Muscle of back (tissue), 13 donors: Measurements from ENCODE around the gene ABHD2. TPM values are rescaled to one million over a fixed set of nuclear protein-coding genes. Genes with fewer than 3 reads are reported as not detected.
"Not testable (repeated sequence)": the region's sequence is repeated elsewhere in the genome, so short reads cannot be mapped to it uniquely, and the experiment has no call there.

Source experiments
- DNase-seq, 3 donors: peaks; one replicate each; pipeline versions ENCODE4 v3.0.0 to v3.0.0-alpha.2; 2013
- long read RNA-seq, 9 donors: transcript quantifications; one replicate each; lab custom pipeline, GENCODE V29; 2026
- polyA plus RNA-seq, 10 donors: library from polyadenylated mRNA; unstranded; fragments of 120-200 nt; gene quantifications; one replicate each; pipeline ENCODE4 v1.2.1, GENCODE V29; 2013; ENCODE audit not compliant: insufficient read length in 10 of 10

The ABHD2 gene
- 10 to 100 TPM; 18.3 to 24.7 (median 21.8) TPM for polyA plus RNA-seq
- long read RNA-seq, donor 1, full-length matches to known transcripts = 1 of 1 reads
- long read RNA-seq, donor 1, partial matches to known transcripts = 0 of 1 reads
- long read RNA-seq, donor 1, other reads (novel, unspliced or antisense) = 0 of 1 reads
- long read RNA-seq, donor 2, full-length matches to known transcripts = 1 of 1 reads
- long read RNA-seq, donor 2, partial matches to known transcripts = 0 of 1 reads
- long read RNA-seq, donor 2, other reads (novel, unspliced or antisense) = 0 of 1 reads
- long read RNA-seq, donor 3 = 0 reads
- long read RNA-seq, donor 4, full-length matches to known transcripts = 2 of 9 reads
- long read RNA-seq, donor 4, partial matches to known transcripts = 7 of 9 reads
- long read RNA-seq, donor 4, other reads (novel, unspliced or antisense) = 0 of 9 reads
- long read RNA-seq, donor 5, full-length matches to known transcripts = 3 of 3 reads
- long read RNA-seq, donor 5, partial matches to known transcripts = 0 of 3 reads
- long read RNA-seq, donor 5, other reads (novel, unspliced or antisense) = 0 of 3 reads
- long read RNA-seq, donor 6, full-length matches to known transcripts = 1 of 1 reads
- long read RNA-seq, donor 6, partial matches to known transcripts = 0 of 1 reads
- long read RNA-seq, donor 6, other reads (novel, unspliced or antisense) = 0 of 1 reads
- long read RNA-seq, donor 7, full-length matches to known transcripts = 1 of 1 reads
- long read RNA-seq, donor 7, partial matches to known transcripts = 0 of 1 reads
- long read RNA-seq, donor 7, other reads (novel, unspliced or antisense) = 0 of 1 reads
- long read RNA-seq, donor 8, full-length matches to known transcripts = 3 of 3 reads
- long read RNA-seq, donor 8, partial matches to known transcripts = 0 of 3 reads
- long read RNA-seq, donor 8, other reads (novel, unspliced or antisense) = 0 of 3 reads
- long read RNA-seq, donor 9 = 0 reads

DNA sequence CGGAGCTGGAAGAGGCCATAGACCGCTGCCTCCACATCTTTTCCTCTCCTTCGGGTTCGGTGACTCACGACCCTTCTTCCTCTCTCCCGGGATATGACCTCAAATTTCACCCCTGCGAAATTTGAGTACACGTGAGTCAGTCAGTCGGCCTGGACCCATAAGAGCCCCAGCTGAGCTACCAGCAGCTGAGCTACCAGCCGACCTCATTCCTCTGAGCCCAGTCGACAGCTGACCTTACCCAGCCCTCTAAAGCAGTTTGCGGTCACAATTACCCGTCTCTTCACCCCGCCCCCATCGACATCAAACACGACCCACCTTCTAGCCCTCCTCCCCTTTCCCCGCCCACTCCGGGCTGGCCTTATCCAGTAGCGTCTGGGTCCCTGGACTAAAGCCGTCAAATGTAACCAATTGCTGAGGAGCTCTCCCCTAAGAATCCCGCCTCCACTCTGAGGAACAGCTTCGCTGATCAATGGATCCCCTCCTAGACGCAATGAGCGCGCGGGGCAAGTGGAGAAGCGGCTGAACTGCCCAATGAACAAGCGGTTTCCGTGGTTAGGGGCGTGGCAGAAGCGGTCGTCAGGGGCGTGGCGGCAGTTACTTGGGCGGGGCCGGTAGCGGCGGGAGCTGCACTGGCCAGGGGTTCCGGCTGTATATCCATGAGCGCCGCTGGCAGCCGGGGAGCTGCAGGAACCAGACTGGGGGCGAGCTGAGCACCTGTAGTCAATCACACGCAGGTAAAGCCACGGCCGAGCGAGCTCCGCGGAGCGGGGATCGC lies at the start of gene ABHD2:
Gene ABHD2 (plus strand): TSS at position 627 of the 775 bp plus-strand sequence. CDS start 27,872 bp downstream, outside the sequence.
- peak; percentile 99 to 100 (median 100) for DNase-seq

GRCh38 chr15:89039142-89039541 lies 49.1 kb upstream of the ABHD2 start:
- peak in 1 of 3 donors; percentile 16 for DNase-seq

- DNase-seq = no peak
These were observed 46.7 kb upstream of the ABHD2 start for GRCh38 chr15:89041507-89041906.

- no peak for DNase-seq
These were observed 45.9 kb upstream of the ABHD2 start for GRCh38 chr15:89042387-89042786.

DNA sequence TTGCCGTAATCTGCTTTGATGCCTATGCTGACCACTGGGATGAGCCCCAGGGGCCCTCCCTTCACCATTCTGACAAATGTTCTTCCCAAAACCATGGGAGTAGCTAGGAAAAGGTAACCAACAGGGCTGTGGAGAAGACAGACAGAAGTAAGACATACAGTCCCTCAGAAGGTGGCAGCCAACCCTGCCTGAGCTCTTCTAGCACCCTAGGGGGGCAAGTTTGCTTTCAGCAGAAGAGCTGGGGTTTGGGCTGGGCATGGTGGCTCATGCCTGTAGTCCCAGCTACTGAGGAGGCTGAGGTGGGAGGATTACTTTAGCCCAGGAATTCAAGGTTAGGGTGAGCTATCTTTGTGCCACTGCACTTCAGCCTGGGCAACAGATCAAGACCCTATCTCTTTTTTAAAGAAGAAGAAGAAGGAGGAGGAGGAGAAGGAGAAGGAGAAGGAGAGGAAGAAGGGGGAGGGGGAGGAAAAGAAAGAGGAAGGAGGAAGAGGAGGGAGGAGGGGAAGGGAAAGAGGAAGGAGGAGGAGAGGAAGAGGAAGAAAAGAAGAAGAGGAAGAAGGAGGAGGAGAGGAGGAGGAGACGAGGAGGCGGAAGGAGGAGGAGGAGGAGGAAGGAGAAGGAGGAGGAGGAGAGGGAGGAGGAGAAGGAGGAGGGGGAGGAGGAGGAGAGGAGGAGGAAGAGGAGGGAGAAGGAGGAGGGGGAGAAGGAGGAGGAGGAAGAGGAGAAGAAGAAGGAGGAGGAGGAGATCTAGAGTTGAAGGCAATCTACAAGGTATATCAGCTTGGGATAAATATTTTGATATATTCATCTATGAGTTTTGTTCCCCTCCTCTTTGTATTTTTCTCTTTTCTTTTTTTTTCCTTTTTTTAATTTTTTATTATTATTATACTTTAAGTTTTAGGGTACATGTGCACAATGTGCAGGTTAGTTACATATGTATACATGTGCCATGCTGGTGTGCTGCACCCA lies 44.9 kb upstream of the ABHD2 start:
- DNase-seq = no peak

DNA sequence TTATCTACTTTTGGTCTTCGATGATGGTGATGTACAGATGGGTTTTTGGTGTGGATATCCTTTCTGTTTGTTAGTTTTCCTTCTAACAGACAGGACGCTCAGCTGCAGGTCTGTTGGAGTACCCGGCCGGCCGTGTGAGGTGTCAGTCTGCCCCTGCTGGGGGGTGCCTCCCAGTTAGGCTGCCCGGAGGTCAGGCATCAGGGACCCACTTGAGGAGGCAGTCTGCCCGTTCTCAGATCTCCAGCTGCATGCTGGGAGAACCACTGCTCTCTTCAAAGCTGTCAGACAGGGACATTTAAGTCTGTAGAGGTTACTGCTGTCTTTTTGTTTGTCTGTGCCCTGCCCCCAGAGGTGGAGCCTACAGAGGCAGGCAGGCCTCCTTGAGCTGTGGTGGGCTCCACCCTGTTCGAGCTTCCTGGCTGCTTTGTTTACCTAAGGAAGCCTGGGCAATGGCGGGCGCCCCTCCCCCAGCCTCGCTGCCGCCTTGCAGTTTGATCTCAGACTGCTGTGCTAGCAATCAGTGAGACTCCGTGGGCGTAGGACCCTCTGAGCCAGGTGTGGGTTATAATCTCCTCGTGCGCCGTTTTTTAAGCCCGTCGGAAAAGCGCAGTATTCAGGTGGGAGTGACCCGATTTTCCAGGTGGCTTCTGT lies 39.1 kb upstream of the ABHD2 start:
- DNase-seq = not testable (repeated sequence)

DNA sequence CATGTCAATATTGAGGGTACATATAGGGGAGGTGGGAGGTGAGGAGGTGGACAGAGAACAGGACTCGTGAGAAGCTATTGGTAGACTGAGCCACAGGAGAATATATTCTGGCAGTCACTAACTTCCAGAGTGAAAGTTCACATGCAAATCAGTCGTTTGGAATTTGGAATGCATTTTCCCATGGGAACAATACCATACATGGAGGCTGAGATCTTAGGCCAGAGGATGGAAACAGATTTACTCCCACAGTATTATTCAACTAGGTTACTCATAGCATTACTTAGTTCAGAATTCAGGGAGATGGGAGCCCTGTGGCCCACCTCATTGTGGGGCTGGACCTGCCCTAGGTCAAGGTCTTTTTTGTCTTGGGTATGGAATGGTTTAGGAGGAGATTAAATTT lies 36.4 kb upstream of the ABHD2 start:
- peak; percentile 24 to 90 (median 61) for DNase-seq

- peak in 1 of 3 donors; percentile 87 for DNase-seq
These were observed 35.8 kb upstream of the ABHD2 start for GRCh38 chr15:89052474-89052873.

DNA sequence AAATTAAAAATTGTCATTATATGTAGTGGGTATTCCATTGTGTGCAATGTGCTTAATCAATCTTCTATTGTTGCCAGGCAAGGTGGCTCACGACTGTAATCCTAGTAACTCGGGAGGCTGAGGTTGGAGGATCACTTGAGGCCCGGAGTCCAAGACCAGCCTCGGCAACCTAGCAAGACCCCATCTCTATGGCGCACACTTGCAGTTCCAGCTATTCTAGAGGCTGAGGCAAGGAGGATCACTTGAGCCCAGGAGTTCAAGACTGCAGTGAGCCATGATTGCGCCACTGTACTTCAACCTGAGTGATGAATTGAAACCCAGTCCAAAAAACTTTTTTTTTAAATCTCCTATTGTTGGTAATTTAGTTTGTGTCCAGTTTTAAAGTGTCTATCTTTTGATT lies 33.4 kb upstream of the ABHD2 start:
- no peak for DNase-seq

GRCh38 chr15:89057506-89058133 lies 30.6 kb upstream of the ABHD2 start:
- peak; percentile 64 to 82 (median 76) for DNase-seq

- no peak for DNase-seq
These were observed 29.9 kb upstream of the ABHD2 start for GRCh38 chr15:89058376-89058775.

GRCh38 chr15:89058876-89059405 lies 29.3 kb upstream of the ABHD2 start:
- no peak for DNase-seq

- no peak for DNase-seq
These were observed 22.0 kb upstream of the ABHD2 start for GRCh38 chr15:89066280-89066679.

DNA sequence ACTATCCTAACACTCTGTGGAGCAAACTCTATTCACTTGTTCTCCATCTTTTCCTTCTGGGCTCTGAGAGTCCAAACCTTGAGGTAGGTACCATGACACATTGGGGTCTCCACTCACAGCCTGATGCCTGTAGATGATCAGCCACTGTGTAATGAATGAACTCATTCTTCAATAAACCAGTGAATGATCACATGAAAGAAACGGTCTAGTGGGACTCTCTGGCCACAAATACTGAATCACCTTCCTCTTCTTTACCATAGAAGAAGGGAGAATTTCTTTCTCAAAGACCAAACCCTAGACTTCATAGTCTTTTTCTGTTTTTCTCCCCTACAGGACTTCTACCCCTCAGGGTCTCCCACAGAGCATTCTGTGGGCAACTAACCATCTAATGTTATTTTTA lies 20.5 kb upstream of the ABHD2 start:
- no peak for DNase-seq

GRCh38 chr15:89068325-89068784 lies 19.9 kb upstream of the ABHD2 start:
- peak in 1 of 3 donors; percentile 91 for DNase-seq

DNA sequence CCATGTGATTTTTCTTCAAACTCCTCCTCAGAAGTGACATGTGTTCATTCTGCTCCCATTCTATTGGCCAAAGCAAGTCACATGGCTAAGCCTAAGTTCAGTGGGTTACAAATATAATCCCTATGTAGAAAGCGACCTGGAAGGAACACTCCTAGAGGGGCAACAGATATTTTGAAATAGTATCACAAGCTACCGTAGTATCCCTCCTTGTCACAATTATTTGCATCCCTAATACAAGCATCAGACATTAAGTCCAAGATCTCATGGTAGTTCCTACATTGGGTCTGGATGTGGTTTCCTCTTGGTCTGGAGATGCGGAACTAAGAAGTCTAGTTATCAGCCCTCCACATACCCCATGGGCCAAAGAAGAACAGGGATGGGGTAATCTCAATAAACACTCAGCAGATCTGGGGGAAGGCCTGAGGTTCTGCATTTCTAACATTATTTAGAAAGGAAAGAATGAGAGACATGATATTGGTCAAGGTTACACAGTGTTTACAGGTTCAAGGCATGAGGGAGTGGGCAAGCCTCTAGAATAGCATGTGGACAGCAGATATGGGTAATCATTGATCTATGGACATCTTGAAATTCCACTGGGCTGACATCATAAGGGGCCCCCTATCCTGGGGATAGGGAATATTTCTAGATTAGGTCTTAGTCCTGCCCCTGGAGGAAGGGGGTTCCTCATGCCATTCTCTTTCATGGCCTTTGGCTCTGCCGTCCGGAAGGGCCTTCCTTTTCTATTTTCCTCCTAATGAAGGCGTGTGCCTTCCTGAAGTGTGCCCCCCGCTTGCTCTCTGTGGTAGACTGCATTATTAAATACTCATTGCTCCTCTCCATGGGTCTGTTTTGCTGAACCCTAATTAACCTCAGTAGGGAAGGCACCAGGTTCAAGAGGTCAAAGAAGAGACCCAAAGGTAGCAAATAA lies 17.8 kb upstream of the ABHD2 start:
- no peak for DNase-seq

- DNase-seq = no peak
These were observed 16.8 kb upstream of the ABHD2 start for GRCh38 chr15:89071471-89071870.
